ENCODE results near the gene PAK3. TPM values are rescaled to one million over a fixed set of nuclear protein-coding genes. Genes with fewer than 3 reads are reported as not detected.

The PAK3 gene
- total RNA-seq, 1 donor from 2014 or later, result 0.27 TPM

DNA sequence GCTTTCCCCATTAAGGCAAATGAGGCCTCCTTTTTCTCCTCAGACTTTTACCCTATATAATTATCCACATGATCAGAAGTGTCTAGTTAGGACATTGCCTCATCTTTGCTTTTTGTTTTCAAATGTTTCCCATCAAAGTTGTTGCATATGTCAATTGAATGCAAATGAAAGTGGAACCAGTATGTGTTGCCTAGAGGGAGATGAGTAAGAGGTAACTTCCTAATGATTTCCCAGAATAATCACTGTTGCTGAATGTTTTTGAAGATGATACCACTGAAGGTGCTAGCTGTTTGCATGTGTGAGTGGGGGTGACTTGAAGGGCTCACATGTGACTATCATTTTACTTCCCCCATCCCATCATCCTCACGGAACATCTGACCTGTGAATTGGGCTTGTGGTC lies 33.9 kb downstream of the PAK3 start:
- TF ChIP-seq, protein P1, sequence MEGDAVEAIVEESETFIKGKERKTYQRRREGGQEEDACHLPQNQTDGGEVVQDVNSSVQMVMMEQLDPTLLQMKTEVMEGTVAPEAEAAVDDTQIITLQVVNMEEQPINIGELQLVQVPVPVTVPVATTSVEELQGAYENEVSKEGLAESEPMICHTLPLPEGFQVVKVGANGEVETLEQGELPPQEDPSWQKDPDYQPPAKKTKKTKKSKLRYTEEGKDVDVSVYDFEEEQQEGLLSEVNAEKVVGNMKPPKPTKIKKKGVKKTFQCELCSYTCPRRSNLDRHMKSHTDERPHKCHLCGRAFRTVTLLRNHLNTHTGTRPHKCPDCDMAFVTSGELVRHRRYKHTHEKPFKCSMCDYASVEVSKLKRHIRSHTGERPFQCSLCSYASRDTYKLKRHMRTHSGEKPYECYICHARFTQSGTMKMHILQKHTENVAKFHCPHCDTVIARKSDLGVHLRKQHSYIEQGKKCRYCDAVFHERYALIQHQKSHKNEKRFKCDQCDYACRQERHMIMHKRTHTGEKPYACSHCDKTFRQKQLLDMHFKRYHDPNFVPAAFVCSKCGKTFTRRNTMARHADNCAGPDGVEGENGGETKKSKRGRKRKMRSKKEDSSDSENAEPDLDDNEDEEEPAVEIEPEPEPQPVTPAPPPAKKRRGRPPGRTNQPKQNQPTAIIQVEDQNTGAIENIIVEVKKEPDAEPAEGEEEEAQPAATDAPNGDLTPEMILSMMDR (IDR thresholded peaks at IDR 0.05; ENCODE audit: borderline replicate concordance), result no peak
- H3K9me3 ChIP-seq (replicated peaks), result no peaks in the 10 kb centered on the region
- DNase-seq, result no peak
- no peak overlapping the region for H3K27ac ChIP-seq (replicated peaks)
- intact Hi-C loops (cut with micrococcal nuclease), result no loop called here
- no peaks in the 10 kb centered on the region for H3K36me3 ChIP-seq
- no peaks in the 10 kb centered on the region for H3K27me3 ChIP-seq (ENCODE audit: low read depth)
- H3K4me3 ChIP-seq, result no peak overlapping the region
- no peaks in the 10 kb centered on the region for H3K4me1 ChIP-seq

DNA sequence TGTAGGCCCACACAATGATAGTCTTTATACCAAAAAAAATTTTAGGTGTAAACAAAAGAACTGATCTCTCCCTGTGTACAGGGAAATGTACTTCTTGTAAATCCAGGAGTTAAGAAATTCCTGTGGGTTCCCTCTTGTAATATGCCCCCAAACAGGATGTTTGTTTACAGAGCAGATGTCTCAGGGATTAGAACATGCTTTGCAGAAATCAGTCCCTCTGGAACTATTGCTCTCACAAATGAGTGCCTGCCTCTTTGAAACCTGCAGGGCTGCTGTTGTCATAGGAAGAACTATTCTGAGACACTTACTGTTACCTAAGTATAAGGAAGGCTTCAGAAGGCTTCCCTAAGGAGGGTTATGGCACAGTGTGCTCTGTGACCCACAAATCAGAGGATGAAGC lies 35.6 kb downstream of the PAK3 start:
- no peaks in the 10 kb centered on the region for H3K4me1 ChIP-seq
- DNase-seq, result no peak
- H3K27me3 ChIP-seq (ENCODE audit: low read depth), result no peaks in the 10 kb centered on the region
- TF ChIP-seq, protein P1 (IDR thresholded peaks at IDR 0.05; ENCODE audit: borderline replicate concordance), result no peak
- intact Hi-C loops (cut with micrococcal nuclease), result no loop called here
- no peaks in the 10 kb centered on the region for H3K36me3 ChIP-seq
- no peaks in the 10 kb centered on the region for H3K9me3 ChIP-seq (replicated peaks)
- no peak overlapping the region for H3K4me3 ChIP-seq
- H3K27ac ChIP-seq (replicated peaks), result no peak overlapping the region

DNA sequence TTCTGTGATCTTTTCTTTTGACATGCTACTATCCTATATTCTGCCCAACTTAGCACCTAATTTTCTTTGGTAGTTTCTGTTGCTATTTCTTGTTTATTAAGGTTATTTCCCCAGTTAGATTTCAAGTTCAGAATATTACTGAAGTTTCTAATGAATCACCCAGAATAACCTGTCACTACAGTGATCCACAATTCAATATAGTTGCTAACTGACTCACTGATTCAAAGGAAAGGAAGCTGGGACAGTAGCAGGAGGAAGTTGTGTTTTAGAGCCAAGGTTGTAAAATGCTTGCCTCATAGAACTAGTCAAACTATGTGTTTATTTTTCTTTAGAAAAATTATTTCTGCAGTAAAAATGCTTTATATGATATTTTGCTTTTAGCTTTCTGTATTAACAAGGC lies 37.4 kb downstream of the PAK3 start:
- no peaks in the 10 kb centered on the region for H3K36me3 ChIP-seq
- TF ChIP-seq, protein P1 (IDR thresholded peaks at IDR 0.05; ENCODE audit: borderline replicate concordance), result no peak
- intact Hi-C loops (cut with micrococcal nuclease), result no loop called here
- no peak overlapping the region for H3K27ac ChIP-seq (replicated peaks)
- no peaks in the 10 kb centered on the region for H3K9me3 ChIP-seq (replicated peaks)
- no peak overlapping the region for H3K4me3 ChIP-seq
- DNase-seq, result no peak
- no peaks in the 10 kb centered on the region for H3K4me1 ChIP-seq
- no peaks in the 10 kb centered on the region for H3K27me3 ChIP-seq (ENCODE audit: low read depth)

DNA sequence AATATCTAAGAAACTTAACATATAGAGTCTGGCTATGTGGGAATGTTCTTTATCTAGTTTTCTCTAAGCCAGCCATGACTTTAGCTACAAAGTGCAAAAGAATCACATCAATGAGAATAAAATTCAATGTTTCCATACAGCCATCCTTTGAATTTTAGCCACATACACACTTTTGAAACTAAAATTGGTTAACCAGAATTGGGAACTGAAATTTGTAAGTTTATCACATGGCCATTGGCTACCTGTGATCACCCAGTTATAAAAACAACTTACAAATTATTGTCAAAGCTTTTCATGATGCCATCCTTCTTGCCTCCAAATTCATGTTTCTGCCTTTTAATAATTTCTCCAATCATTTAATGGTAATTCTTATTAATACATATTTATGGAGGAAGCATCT lies 49.9 kb downstream of the PAK3 start:
- Histone ChIP-seq H3K36me3 (no peaks in the 10 kb centered on the region), H3K9me3 (replicated peaks) (no peaks in the 10 kb centered on the region), H3K27ac (replicated peaks) (no peak overlapping the region), H3K4me3 (no peak overlapping the region), H3K27me3 (ENCODE audit: low read depth) (no peaks in the 10 kb centered on the region), H3K4me1 (no peaks in the 10 kb centered on the region)
- TF ChIP-seq, protein P1 (IDR thresholded peaks at IDR 0.05; ENCODE audit: borderline replicate concordance), result no peak
- no peak for DNase-seq
- intact Hi-C loops (cut with micrococcal nuclease), result no loop called here

GRCh38 chrX:111151764-111152163 lies 55.8 kb downstream of the PAK3 start:
- TF ChIP-seq, protein P1 (IDR thresholded peaks at IDR 0.05; ENCODE audit: borderline replicate concordance), result no peak
- DNase-seq, result no peak
- Histone ChIP-seq H3K27ac (replicated peaks) (no peak overlapping the region), H3K4me1 (no peaks in the 10 kb centered on the region), H3K36me3 (no peaks in the 10 kb centered on the region), H3K27me3 (ENCODE audit: low read depth) (no peaks in the 10 kb centered on the region), H3K4me3 (no peak overlapping the region), H3K9me3 (replicated peaks) (no peaks in the 10 kb centered on the region)
- intact Hi-C loops (cut with micrococcal nuclease), result no loop called here

DNA sequence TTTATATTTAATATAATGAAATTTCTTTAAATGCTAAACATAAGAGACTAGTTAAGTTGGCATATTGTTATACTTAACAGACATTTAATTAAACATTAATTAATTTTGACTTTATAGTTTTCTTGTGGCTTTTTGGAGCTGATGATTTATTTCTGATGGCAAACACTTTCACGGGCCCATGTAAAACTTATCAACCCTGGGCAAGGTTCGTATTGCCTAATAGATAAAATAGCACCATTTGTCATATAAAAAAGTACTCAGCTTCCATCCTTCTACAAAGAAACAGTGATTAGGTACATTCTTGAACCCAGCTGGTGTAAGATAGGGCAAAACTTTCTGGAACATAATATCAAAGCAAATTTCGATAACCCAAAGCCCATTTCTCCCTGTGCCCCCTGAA lies 63.2 kb downstream of the PAK3 start:
- DNase-seq, result no peak
- H3K36me3 ChIP-seq, result no peaks in the 10 kb centered on the region
- TF ChIP-seq, protein P1 (IDR thresholded peaks at IDR 0.05; ENCODE audit: borderline replicate concordance), result no peak
- H3K4me1 ChIP-seq, result no peaks in the 10 kb centered on the region
- H3K27me3 ChIP-seq (ENCODE audit: low read depth), result no peaks in the 10 kb centered on the region
- intact Hi-C loops (cut with micrococcal nuclease), result no loop called here
- H3K27ac ChIP-seq (replicated peaks), result no peak overlapping the region
- H3K4me3 ChIP-seq, result no peak overlapping the region
- no peaks in the 10 kb centered on the region for H3K9me3 ChIP-seq (replicated peaks)
